Kasumi-1 (cell line): Measurements from ENCODE around the gene CSF3.

ENCODE experiments used
- DNase-seq, 2 experiments: peaks; one replicate each; lab custom pipeline; 2025; lab: John Stamatoyannopoulos, UW

Gene CSF3, protein sequence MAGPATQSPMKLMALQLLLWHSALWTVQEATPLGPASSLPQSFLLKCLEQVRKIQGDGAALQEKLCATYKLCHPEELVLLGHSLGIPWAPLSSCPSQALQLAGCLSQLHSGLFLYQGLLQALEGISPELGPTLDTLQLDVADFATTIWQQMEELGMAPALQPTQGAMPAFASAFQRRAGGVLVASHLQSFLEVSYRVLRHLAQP

DNA sequence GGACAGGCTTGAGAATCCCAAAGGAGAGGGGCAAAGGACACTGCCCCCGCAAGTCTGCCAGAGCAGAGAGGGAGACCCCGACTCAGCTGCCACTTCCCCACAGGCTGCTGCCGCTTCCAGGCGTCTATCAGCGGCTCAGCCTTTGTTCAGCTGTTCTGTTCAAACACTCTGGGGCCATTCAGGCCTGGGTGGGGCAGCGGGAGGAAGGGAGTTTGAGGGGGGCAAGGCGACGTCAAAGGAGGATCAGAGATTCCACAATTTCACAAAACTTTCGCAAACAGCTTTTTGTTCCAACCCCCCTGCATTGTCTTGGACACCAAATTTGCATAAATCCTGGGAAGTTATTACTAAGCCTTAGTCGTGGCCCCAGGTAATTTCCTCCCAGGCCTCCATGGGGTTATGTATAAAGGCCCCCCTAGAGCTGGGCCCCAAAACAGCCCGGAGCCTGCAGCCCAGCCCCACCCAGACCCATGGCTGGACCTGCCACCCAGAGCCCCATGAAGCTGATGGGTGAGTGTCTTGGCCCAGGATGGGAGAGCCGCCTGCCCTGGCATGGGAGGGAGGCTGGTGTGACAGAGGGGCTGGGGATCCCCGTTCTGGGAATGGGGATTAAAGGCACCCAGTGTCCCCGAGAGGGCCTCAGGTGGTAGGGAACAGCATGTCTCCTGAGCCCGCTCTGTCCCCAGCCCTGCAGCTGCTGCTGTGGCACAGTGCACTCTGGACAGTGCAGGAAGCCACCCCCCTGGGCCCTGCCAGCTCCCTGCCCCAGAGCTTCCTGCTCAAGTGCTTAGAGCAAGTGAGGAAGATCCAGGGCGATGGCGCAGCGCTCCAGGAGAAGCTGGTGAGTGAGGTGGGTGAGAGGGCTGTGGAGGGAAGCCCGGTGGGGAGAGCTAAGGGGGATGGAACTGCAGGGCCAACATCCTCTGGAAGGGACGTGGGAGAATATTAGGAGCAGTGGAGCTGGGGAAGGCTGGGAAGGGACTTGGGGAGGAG is at the start of gene CSF3:
Gene CSF3 (plus strand): TSS at position 436 of the 993 bp plus-strand sequence. CDS start 35 bp downstream, at position 471.
- peak; percentile 12 to 27 for DNase-seq

DNA sequence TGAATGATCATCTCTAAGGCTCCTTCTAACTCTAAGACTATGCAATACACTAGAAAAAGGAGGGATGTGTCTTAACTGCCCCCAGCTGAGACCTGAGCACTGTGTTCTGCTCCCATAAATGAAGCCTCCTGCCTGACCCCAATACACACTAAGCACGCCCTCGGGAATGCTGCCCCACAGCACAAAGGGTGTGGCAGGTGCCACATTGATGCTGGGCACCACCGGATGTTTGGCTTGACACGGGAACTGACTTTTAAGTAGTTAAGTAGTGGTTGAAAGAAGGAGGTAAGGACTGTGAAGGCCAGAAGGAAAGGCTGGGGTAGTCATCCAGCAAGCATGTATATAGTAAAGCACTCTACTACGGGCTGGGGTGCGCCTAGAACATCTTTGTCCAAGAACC is 48.5 kb upstream of the CSF3 start:
- DNase-seq, result no peak

DNA sequence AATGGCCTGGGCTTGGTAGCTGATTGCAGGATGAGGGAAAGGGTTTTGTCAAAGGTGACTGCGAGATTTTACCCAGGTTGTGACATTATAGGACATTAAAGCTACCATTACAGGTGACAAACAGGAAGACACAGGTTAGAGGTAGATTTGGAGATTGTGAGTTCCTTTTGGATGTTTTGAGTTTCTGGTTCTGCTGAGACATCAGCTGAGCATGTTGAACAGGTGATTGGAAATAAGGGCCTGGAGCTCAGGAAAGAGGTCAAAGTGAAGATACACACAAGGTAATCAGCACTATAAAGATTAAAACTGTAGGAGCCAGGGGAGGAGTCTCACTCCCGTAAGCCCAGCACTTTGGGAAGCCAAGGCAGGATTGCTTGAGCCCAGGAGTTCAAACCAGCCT is 46.5 kb upstream of the CSF3 start:
- DNase-seq, result no peak

GRCh38 chr17:39969375-39969774 is 45.9 kb upstream of the CSF3 start:
- DNase-seq, result no peak

GRCh38 chr17:39970157-39970692 is 45.0 kb upstream of the CSF3 start:
- no peak for DNase-seq

DNA sequence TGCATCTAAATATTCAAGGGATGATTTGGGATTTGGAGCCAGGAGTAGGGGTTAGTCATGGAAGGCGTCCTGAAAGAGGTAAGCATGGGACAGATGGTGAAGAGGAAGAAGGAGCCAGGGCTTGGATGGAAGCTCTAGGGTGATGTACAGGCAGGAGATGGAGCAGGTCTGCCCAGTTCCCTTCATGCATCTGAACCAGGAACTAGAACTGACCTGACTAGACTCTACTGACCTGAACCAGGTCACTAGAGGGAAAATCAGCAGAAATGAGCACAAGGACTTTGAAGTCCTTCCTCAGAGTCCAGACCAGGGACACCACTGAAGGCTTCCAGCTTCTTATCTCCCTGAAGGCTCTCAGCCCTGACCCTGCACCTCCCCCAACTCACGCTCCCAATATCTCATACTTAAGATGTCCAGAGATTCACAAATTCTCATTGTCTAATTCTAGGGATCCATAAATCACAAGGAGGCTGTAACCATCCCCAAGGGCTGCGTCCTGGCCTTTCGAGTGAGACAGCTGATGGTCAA is 44.1 kb upstream of the CSF3 start:
- no peak for DNase-seq

GRCh38 chr17:39972271-39972670 is 43.0 kb upstream of the CSF3 start:
- peak; percentile 27 to 36 for DNase-seq

DNA sequence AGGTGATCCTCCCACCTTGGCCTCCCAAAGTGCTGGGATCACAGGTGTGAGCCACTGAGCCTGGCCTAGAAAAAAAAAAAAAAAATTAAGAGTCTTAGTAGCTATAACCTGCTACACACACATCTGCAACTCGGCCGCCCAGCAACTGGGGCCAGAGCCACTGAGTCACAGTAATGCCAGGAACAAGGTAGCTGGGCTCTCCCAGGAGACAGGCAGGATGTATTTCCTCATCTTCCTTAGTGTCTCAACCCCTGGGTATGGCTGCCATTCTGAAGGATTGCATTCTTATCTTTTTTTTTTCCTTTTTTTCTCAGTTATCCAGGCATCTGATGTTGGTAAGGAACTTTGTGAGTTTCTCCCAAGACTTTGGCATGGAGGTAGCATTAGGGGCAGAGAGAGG is 41.7 kb upstream of the CSF3 start:
- DNase-seq, result no peak

DNA sequence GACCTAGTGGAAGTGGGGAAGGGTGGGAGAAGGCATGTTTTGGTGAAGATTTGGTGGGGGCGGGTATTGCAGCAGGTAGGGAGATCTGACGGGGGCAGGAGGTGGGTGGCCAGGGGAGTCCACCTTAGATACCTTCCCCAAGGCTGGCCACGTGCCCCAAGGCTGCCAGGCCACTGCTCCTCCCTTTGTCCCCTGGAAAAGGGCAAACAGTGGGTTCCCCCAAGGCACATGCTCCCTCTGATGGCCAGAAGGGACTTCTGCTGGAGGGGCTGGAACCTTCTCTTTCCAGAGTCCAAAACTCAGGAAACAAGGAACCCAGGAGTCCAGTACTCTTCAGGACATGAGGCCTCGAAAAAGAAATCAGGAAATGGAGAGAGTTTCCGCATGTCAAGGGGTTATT is 40.8 kb upstream of the CSF3 start:
- no peak for DNase-seq

- no peak for DNase-seq
Measured at GRCh38 chr17:39975801-39976200, 39.4 kb upstream of the CSF3 start.

GRCh38 chr17:39979016-39979670 is 36.1 kb upstream of the CSF3 start:
- DNase-seq, result no peak

DNA sequence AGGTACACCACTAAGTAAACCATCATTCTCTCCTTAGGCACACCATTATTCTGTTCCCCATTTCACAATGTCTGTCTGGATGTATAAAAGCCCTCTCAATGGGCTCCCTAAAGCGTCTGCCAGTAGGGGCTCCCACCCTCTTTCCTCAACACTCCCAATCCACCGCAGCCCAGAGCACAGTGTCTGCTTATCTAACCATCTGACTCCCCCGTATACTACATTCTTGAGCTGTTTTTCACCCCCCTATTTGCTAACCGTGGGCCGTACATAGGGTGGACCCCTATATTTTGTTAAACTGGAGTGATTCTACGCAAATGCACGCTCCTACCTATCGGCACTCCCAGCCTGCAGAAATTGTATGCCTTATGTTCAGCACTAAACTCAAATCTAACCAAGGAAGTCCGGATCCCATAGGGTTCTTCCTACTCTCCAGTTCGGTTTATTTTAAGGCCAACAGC is 35.3 kb upstream of the CSF3 start:
- peak; percentile 88 to 91 for DNase-seq

- peak; percentile 99 for DNase-seq
Measured at GRCh38 chr17:39980351-39981206, 34.7 kb upstream of the CSF3 start, which contains the start of gene PSMD3. Gene PSMD3, plus strand, starts transcription at chr17:39980807. Its CDS starts 164 bp downstream, at chr17:39980971.

DNA sequence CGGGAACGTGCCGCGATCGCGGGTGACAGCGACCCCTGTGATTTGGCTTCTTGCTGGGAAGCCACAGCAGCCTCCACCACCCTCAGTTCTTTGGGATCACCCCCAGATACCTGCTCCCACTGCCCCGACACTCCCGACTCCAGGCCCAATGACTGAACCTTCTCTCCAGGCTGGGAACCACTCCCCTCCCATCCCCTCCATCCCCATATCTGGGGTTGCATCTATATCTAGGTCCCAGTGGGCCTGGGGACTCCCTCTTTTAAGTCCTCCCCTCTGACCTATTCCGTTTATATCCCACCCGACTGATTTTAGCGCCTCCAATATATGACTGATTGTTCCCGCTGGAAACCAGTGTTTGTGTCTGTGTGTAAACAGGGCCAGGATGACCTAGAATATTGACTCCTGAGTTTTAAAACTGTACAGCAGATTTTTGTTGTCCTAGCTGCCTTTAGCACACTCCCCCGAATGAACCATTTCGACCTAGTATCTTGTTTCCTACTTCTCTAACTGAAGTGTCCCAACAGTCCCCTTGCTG is 34.0 kb upstream of the CSF3 start:
- no peak for DNase-seq

- DNase-seq, result peak; percentile 45 to 56
Measured at GRCh38 chr17:39981766-39982375, 33.4 kb upstream of the CSF3 start.

GRCh38 chr17:39988206-39988810 is 26.9 kb upstream of the CSF3 start:
- DNase-seq, result no peak

GRCh38 chr17:39994448-39994847 is 20.8 kb upstream of the CSF3 start:
- DNase-seq, result no peak

- no peak for DNase-seq
Measured at GRCh38 chr17:39995438-39995837, 19.8 kb upstream of the CSF3 start.

GRCh38 chr17:39996162-39996561 is 19.1 kb upstream of the CSF3 start:
- no peak for DNase-seq

DNA sequence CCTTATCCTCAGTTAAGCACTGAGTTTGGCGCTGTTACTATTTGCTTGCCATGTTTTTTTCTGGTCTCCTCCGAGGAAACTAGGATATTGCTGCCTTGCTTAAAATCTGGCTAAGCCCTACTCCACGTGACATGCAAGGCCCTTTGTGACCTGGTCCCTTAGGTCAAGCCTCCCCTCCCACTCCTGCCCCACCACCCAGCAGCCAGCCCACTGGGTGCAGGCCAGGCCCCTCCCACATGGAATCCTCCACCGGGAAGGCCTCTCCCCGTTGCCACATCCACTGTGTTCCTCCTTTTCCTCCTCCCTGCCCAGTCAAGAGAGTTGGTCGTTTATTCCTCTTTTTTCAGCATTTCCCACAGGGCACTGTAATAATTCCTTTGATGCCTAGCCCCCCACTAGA is 18.4 kb upstream of the CSF3 start:
- DNase-seq, result no peak
